ENCODE data around the gene ASS1.
"Not testable (repeated sequence)": the region's sequence is repeated elsewhere in the genome, so short reads cannot be mapped to it uniquely, and the experiment has no call there.

Gene ASS1

DNA sequence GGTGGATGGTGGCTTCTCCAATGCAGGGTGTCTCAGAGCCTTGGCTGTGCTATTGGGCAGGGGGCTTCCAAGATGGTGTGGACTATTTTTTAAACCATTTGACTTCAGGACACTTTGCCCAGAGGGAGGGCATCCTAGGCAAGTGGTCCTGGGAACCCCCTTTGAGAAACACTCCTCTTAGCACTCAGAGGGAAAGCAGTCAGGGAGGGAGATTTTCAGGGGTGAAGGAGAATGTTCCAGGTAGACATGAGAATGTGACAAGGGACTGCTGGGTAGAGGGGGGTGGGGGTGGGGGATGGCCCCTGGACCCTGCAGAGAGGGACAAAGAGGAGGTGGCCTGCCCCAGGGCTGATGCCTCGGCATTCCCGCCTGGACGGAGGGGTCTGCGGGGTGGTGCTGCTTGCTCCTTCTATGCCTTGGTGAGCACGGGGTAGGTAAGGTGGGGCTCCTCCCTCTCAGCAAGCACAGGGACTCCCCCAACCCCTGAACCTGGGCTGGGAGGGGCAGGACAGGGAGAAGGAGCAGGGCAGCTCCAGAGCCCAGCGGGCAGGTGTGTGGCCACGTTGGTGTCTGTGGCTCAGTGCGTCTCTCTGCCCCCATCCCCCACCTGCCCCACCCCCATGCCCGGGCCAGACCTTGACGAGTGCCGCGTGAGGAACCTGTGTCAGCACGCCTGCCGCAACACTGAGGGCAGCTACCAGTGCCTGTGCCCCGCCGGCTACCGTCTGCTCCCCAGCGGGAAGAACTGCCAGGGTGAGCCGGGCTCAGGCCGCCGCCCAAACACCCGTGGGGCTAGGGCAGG is 13.8 kb upstream of the ASS1 start:
- Histone ChIP-seq H3K36me3 (ENCODE audit: control insufficient read depth, insufficient read depth, low read length) (peaks cover 4% of the 10 kb centered on the region), H3K4me3 (ENCODE audit: low read depth, low read length) (no peak overlapping the region), H3K9ac (ENCODE audit: low read depth, low read length) (no peak overlapping the region), H3K9me3 (ENCODE audit: control insufficient read depth, insufficient read depth, low read length) (no peaks in the 10 kb centered on the region), H3K4me1 (ENCODE audit: control insufficient read depth, insufficient read depth, low read length) (no peaks in the 10 kb centered on the region), H3K27me3 (ENCODE audit: control insufficient read depth, insufficient read depth, low read length) (peaks cover 22% of the 10 kb centered on the region)

DNA sequence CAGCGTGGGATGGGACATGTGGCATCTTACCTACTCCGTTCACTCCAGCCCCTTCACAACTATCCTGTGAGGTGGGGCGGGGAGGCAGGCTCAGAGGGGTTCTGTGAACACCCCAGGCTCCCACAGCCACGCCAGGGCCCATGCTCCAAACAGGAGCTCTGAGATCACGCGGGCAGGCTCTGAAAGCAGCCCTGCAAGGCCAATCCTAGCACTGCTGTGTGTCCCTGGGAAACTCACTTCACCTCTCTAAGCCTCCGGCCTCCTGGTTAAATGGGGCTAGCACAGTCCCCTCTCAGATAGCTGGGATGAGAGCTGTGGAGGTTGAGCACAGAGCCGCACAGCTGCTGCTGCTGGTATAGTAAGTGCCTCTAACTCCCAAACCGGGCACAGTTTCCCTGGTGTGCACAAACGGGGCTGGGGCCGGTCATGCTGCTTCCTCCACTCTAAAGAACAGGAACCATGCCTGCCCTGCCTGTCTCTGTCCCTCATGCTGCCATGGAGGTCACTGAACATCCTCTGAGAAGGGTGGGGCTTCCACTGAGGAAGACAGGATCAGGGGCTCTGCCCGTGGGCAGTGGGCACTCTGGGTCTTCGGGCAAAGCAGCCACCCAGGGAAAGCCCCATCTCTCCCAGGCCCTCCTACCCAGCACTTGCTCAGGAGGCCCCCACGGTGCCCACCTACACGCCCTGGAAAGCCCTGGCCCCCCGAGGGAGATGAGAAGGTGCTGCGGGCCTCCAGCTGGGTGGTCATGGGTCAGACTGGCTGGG is 13.0 kb upstream of the ASS1 start:
- H3K9ac ChIP-seq (ENCODE audit: low read depth, low read length): no peak overlapping the region
- no peak overlapping the region for H3K4me3 ChIP-seq (ENCODE audit: low read depth, low read length)
- H3K27me3 ChIP-seq (ENCODE audit: control insufficient read depth, insufficient read depth, low read length): peaks cover 22% of the 10 kb centered on the region
- no peaks in the 10 kb centered on the region for H3K9me3 ChIP-seq (ENCODE audit: control insufficient read depth, insufficient read depth, low read length)
- H3K36me3 ChIP-seq (ENCODE audit: control insufficient read depth, insufficient read depth, low read length): peaks cover 4% of the 10 kb centered on the region
- no peaks in the 10 kb centered on the region for H3K4me1 ChIP-seq (ENCODE audit: control insufficient read depth, insufficient read depth, low read length)

DNA sequence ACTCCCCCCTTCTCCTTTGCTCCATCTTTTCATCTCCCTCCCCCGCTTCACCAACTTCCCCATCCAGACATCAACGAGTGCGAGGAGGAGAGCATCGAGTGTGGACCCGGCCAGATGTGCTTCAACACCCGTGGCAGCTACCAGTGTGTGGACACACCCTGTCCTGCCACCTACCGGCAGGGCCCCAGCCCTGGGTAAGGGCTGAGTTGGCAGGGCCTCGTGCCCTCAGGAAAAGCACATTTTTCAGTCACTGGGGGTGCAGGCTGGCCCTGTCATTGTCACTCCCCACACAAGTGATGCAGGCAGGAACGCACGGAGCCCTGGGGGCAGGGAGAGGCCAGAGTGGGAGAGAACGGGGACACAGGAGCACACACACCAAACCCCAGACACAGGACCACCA is 12.4 kb upstream of the ASS1 start:
- Histone ChIP-seq H3K9ac (ENCODE audit: low read depth, low read length) (no peak overlapping the region), H3K27me3 (ENCODE audit: control insufficient read depth, insufficient read depth, low read length) (peaks cover 22% of the 10 kb centered on the region)

DNA sequence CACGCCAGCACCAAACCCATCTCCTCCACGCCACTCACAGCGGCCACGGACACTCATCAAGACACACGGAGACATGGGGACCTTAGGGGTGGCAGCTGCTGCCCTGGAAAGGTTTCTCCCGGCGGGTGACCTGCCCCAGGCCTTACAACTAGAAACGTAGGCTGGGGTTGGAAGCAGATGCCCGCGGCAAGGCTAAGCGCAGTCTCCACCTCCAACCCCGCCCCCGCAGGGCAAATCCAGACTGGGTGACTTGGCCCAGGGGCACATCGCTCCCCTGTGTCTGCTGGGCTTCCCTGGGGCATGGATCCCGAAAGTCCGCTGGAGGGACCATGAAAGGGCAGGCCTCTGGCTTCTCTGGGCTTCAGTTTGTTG is 12.0 kb upstream of the ASS1 start:
- Histone ChIP-seq H3K4me3 (ENCODE audit: low read depth, low read length) (peak overlapping the region; percentile 60), H3K9me3 (ENCODE audit: control insufficient read depth, insufficient read depth, low read length) (no peaks in the 10 kb centered on the region), H3K27me3 (ENCODE audit: control insufficient read depth, insufficient read depth, low read length) (peaks cover 22% of the 10 kb centered on the region), H3K4me1 (ENCODE audit: control insufficient read depth, insufficient read depth, low read length) (no peaks in the 10 kb centered on the region), H3K9ac (ENCODE audit: low read depth, low read length) (no peak overlapping the region), H3K36me3 (ENCODE audit: control insufficient read depth, insufficient read depth, low read length) (peaks cover 4% of the 10 kb centered on the region)

More for the DNA sequence above, 12.4 kb upstream of the ASS1 start:
- Histone ChIP-seq H3K4me3 (ENCODE audit: low read depth, low read length) (no peak overlapping the region), H3K9me3 (ENCODE audit: control insufficient read depth, insufficient read depth, low read length) (no peaks in the 10 kb centered on the region), H3K4me1 (ENCODE audit: control insufficient read depth, insufficient read depth, low read length) (no peaks in the 10 kb centered on the region), H3K36me3 (ENCODE audit: control insufficient read depth, insufficient read depth, low read length) (peaks cover 4% of the 10 kb centered on the region)

DNA sequence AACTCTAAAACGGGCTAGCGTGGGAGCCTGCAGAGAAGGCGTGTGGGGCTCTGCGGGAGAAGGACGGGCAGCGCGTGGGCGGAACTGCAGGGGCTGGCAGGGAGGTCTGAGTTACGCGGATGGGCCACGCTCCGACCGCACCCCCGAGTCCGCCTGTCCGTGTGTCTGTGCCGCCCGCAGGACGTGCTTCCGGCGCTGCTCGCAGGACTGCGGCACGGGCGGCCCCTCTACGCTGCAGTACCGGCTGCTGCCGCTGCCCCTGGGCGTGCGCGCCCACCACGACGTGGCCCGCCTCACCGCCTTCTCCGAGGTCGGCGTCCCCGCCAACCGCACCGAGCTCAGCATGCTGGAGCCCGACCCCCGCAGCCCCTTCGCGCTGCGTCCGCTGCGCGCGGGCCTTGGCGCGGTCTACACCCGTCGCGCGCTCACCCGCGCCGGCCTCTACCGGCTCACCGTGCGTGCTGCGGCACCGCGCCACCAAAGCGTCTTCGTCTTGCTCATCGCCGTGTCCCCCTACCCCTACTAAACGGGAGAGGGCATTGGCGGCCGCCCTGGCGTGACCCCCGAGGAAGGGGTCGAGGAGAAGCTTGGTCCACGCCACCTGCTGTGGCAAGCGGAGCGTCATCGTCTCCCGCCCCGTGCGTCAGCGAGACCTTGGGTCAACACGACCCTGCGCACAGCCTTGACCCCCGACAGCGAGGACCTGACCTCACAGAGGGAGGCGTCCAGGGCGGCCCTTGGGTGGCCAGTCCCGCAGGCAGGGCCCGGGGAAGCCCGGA is 11.4 kb upstream of the ASS1 start:
- no peaks in the 10 kb centered on the region for H3K4me1 ChIP-seq (ENCODE audit: control insufficient read depth, insufficient read depth, low read length)
- H3K4me3 ChIP-seq (ENCODE audit: low read depth, low read length): peak overlapping the region; percentile 60
- peaks cover 22% of the 10 kb centered on the region for H3K27me3 ChIP-seq (ENCODE audit: control insufficient read depth, insufficient read depth, low read length)
- H3K9me3 ChIP-seq (ENCODE audit: control insufficient read depth, insufficient read depth, low read length): no peaks in the 10 kb centered on the region
- peak overlapping the region; percentile 47 for H3K9ac ChIP-seq (ENCODE audit: low read depth, low read length)
- H3K36me3 ChIP-seq (ENCODE audit: control insufficient read depth, insufficient read depth, low read length): peaks cover 4% of the 10 kb centered on the region

DNA sequence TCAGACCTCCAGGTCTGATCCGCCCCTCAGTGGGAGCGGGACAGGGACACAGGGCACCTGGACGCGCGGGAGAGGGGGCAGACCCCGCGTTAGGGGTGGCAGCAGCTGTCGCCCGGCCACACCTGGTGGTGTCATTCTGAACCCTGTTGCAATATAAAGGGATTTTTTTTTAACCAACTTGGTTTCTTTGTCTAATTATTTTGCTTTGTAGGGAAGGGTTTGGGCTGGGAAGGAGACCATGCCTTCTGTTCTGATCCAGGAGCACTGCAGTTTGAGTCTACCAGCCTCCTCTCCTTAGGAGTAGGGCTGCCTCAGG is 10.9 kb upstream of the ASS1 start:
- Histone ChIP-seq H3K4me1 (ENCODE audit: control insufficient read depth, insufficient read depth, low read length) (peaks cover 2% of the 10 kb centered on the region), H3K27me3 (ENCODE audit: control insufficient read depth, insufficient read depth, low read length) (peaks cover 22% of the 10 kb centered on the region), H3K9me3 (ENCODE audit: control insufficient read depth, insufficient read depth, low read length) (no peaks in the 10 kb centered on the region), H3K9ac (ENCODE audit: low read depth, low read length) (peak overlapping the region; percentile 47), H3K4me3 (ENCODE audit: low read depth, low read length) (peak overlapping the region; percentile 60), H3K36me3 (ENCODE audit: control insufficient read depth, insufficient read depth, low read length) (peaks cover 4% of the 10 kb centered on the region)

DNA sequence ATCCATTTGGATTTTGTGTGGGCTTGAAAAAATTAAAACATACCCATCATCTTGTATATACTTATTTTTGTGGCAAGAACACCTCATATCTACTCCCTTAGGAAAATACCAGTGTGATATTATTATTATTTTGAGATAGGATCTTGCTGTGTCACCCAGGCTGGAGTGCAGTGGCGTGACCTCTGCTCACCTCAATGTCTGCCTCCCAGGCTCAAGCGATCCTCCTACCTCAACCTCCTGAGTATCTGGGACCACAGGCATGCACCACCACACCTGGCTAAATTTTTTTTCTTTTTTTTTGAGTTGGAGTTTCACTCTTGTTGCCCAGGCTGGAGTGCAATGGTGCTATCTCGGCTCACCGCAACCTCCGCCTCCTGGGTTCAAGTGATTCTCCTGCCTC is 10.1 kb upstream of the ASS1 start:
- H3K36me3 ChIP-seq (ENCODE audit: control insufficient read depth, insufficient read depth, low read length); H3K9ac ChIP-seq (ENCODE audit: low read depth, low read length); H3K9me3 ChIP-seq (ENCODE audit: control insufficient read depth, insufficient read depth, low read length); H3K4me1 ChIP-seq (ENCODE audit: control insufficient read depth, insufficient read depth, low read length); H3K4me3 ChIP-seq (ENCODE audit: low read depth, low read length): not testable (repeated sequence)
- peaks cover 22% of the 10 kb centered on the region for H3K27me3 ChIP-seq (ENCODE audit: control insufficient read depth, insufficient read depth, low read length)

DNA sequence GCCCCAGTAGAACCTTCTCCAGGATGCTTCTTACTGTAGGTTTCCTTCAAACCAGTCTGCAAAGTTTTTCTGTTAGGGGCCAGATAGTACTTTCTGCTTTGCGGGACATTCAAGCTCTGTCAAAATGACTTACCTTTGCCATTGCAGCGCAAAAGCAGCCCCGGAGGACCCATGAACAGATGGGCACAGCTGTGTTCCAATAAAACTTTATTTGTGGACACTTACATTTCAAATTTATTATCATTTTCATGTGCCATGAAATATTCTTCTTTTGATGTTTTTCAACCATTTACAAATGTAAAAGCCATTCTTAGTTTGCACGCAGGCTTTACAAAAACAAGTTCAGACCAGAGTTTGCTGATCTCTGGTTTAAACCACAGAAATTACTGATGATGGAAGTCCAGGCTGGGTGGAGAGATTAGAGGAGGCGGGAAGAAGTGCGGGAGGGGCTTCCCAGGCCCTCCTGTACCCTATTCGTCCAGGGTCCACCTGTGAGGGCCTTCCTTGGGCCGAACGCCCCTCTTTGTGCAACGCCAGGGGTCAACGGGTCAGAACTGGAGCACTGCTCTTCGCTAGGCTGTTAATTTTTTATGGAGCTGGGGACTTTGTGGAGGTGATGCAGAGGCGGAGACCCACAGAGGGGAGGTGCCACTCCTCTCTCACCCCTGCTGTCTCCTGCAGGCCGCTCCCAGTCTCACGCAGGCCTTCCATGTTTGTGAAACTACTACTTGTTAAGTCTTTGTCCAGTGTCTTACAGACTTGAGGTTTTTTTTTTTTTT is 7.6 kb upstream of the ASS1 start:
- H3K4me1 ChIP-seq (ENCODE audit: control insufficient read depth, insufficient read depth, low read length): peaks cover 2% of the 10 kb centered on the region
- peaks cover 22% of the 10 kb centered on the region for H3K27me3 ChIP-seq (ENCODE audit: control insufficient read depth, insufficient read depth, low read length)
- no peaks in the 10 kb centered on the region for H3K9me3 ChIP-seq (ENCODE audit: control insufficient read depth, insufficient read depth, low read length)
- no peak overlapping the region for H3K4me3 ChIP-seq (ENCODE audit: low read depth, low read length)
- no peaks in the 10 kb centered on the region for H3K36me3 ChIP-seq (ENCODE audit: control insufficient read depth, insufficient read depth, low read length)
- H3K9ac ChIP-seq (ENCODE audit: low read depth, low read length): no peak overlapping the region

DNA sequence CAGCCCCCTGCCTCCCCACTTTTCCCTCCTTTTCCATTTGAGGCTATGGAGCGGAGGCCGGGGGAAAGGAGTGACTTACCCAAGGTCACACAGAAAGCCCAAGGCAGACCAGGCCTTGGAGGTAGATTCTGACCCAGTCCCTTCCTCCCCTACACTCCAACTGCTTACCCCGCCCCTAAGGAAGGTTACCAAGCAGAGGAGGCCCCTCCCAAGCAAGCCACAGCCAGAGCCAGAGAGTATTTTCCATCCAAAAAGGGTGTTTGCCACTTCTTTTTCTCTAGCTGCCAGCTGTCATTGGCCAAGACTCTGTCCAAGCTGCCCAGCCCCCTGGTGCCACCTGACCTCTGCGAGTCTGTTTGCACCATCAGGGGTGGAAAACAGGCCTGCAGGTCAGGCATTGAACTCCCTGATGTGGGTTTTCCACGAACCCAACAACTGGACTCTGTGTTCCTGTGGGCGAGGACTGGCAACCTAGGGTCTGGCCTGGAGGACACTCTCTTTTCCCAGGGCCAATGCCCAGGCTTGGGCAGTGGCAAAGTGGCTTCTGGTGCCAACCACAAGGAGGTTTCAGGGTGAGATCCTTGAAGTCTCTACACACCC is 6.3 kb upstream of the ASS1 start:
- no peak overlapping the region for H3K4me3 ChIP-seq (ENCODE audit: low read depth, low read length)
- H3K27me3 ChIP-seq (ENCODE audit: control insufficient read depth, insufficient read depth, low read length): peaks cover 17% of the 10 kb centered on the region
- no peaks in the 10 kb centered on the region for H3K9me3 ChIP-seq (ENCODE audit: control insufficient read depth, insufficient read depth, low read length)
- H3K9ac ChIP-seq (ENCODE audit: low read depth, low read length): no peak overlapping the region
- H3K4me1 ChIP-seq (ENCODE audit: control insufficient read depth, insufficient read depth, low read length): peaks cover 2% of the 10 kb centered on the region
- H3K36me3 ChIP-seq (ENCODE audit: control insufficient read depth, insufficient read depth, low read length): no peaks in the 10 kb centered on the region

DNA sequence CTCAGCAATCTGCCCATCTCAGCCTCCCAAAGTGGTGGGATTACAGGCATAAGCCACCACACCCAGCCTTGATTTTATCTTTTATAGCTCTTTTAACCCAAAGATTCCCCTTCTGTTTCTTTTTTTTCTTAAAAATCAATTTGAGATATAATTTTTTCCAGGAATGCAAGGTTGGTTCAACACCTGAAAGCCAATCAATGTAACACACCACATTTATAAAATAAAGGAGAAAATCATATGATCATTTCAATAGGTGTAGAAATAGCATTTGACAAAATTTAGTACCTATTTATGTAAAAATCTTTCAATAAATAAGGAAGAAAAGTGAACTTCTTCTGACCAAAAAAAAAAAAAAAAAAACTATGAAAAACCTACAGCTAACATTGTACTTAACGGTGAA is 3.7 kb upstream of the ASS1 start:
- Histone ChIP-seq H3K4me1 (ENCODE audit: control insufficient read depth, insufficient read depth, low read length) (peaks cover 6% of the 10 kb centered on the region), H3K4me3 (ENCODE audit: low read depth, low read length) (no peak overlapping the region), H3K27me3 (ENCODE audit: control insufficient read depth, insufficient read depth, low read length) (peaks cover 13% of the 10 kb centered on the region), H3K9ac (ENCODE audit: low read depth, low read length) (no peak overlapping the region), H3K9me3 (ENCODE audit: control insufficient read depth, insufficient read depth, low read length) (no peaks in the 10 kb centered on the region), H3K36me3 (ENCODE audit: control insufficient read depth, insufficient read depth, low read length) (no peaks in the 10 kb centered on the region)
